Fibroblast of gingiva (primary cell): ENCODE measurements around the gene TTC32.
"Not testable (repeated sequence)": the region's sequence is repeated elsewhere in the genome, so short reads cannot be mapped to it uniquely, and the experiment has no call there.

Experiments used
- DNase-seq: peaks from one replicate; pipeline ENCODE4 v3.0.0-alpha.2; 2011; ENCODE audit warnings: low read depth

TTC32 gene

DNA sequence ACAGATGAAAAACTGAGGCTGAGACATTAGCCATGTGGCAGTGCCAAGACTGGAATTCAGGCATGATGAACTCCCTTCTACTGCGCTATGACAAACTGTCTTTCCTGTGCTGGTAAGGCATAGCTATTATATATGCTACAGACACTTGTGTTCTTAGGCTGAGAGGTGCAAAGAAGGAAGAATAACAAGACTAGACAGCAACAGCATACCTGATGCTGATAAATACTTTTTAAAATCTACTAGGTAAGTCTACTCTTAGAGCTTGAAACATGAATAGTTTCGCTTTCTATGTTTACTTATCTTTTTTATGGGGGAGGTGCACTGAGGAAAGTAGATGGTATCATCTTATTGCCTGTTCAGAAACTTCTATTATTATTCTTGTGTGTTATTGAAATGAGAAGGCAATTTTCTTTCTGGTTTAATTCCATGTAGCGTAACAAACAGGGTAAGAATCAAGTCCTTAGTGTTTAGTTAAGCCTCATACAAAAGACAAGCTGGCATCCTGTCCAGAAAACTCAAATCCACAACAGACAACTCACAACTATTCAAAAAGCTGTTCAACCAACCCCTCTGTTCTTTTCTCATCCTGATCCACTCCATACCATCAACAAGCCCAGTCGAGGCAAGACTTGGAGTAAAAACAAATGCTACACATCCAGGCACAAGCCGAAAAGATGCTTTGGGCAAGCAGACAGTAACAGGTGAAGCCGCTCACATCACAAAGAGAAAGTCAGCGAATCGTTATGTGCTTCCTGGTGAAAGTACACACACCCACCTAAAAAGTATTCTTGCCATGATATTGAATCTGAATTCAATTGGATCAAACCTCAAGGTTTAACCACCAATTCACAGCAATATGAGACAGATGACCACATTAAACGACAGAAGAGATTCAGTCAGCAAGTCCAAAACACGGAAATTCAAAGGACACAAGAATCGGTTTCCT, 1.5 kb downstream of the TTC32 start:
- DNase-seq = no peak

DNA sequence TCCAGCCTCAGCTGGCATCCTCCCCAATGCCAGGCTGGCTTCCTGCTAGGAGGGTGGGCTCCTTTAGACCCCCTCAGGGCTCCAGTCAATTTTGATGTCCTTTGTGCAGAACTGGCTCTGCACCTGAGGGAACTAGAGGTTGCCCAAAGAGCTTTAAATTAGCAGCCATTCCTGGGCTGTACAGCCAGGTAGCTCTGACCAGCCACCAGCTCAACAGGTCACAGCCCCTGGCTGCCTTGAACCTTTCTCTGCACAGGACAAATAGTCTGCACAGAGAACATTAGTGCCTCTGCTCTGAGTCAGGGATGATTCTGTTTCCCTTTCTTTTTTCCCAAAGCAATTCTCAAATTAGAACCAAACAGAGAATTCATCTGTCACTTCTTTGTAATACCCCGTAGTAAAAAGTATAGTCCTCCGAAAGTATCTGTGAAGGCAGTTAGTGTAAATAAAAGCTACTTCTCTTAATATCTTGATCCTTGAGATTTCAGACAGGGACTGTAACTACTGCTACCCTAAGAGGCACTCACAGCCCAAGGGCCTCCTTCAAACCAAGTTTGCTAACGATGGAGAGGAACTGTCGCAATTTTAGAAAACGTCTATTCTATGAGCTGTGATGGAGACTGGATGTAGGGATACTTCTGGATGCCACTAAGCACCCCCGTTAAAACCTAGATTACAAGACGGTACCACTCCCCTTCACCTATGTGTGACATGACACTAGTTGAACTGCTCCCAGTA, 3.0 kb downstream of the TTC32 start:
- no peak for DNase-seq

DNA sequence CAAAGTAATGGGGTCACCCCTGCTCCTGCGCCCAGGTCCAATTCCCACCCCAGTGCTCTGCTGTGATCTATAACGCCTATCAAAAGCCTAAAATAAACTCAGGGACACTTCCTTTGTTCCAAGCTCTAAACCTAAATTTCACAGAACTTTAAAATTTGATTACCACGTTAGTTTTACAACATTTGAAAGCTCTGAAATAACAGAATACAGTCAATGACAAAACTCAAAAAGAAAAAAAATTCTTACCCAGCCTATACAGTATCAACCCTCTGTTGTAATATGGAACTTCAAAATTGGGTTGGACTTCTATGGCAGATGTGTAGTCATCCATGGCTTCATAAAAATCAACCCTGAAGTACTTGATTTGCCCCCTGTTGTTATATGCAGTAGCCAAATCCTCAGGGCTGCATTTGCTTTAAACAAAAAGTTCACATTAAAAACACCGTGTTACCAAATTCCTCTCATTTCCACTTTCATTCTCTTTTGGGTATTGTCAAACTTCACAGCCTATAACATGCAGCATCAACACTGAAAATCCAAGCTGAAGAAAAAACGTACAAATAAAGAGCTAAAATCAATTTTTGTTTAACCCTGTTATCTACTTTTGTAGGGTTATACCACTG, 4.0 kb downstream of the TTC32 start:
- no peak for DNase-seq

DNA sequence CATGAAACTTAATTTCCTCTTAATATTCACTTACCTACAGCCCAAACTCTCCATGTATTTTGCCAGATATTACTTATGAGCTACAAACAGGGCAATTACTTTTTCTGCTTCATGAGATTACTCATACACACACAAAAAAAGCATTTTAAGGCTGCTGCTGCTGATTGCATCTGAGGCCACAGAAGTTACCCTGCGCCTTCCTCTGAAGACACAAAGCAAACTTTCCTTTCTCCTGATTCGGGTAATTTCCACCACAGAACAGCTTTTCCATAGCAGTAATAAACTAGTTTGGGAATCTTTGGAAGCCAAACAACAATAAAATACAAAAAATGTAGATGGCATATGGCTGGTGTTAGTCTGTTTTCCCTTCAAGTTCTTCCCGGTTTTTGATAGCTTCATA, 6.2 kb downstream of the TTC32 start:
- no peak for DNase-seq

DNA sequence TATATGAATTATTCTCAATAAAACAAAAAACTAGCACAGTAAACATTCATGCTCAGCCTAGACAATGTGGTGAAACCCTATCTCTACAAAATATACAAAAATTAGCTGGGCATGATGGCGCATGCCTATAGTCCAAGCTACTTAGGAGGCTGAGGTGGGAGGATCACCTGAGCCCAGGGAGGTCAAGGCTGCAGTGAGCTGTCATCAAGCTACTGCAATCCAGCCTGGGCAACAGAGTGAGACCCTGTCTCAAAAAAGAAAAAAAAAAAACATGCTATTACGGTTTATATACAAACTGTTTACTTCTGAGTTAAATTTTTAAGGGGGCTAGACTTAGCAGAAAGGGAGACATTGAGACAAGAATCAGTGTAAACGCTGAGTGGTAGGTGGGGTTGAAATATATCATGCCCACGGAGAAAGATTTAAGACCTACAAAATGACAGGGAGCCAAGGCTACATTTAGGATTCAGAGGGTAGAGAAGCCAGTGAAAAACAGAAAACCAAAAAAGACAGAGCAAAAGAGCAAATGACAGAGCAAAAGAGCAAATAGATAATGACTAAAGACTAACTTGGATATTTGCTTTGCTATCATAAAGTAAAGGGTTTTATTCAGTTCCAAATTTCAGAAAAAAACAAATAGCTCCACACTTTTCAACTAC, 7.5 kb downstream of the TTC32 start:
- no peak for DNase-seq

DNA sequence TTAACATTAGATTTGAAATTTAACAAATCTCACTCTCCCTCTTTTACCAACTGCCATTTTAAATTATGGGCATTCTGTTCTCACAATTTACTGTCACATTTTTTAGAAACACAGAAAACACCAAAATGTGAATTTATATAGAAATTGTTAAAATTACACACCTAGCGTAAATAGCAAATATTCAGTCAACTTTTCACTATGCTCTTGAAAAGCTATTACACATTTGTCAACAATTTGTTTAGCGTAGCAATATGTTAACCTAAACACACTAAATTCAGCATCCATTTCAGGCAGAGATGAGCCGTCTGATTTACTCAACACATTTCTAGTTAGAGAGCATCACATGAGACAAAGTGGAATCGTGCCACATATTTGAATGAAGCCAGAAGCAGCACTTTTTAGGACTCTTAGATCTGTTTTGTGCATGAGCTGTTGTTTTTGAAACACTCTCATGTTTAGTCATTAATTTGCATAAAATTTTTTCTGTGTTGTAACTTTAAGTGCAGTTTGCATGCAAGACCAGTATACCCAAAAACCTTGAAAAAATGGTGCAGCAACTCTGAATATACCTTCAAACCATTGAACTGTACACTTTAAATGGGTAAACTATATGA, 8.2 kb downstream of the TTC32 start:
- peak; percentile 87 for DNase-seq

DNA sequence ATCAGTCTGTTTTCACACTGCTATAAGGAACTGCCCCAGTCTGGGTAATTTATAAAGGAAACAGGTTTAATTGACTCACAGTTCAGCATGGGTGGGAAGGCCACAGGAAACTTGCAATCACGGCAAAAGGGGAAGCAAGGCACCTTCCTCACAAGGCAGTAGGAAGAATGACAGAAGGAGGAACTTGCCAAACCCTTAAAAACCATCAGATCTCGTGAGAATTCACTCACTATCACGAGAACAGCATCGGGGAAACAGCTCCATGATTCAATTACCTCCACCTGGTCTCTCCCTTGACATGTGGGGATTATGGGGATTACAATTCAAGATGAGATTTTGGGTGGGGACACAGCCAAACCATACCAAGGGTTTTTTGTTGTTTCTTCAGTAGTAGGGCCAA, 9.8 kb downstream of the TTC32 start:
- not testable (repeated sequence) for DNase-seq

DNA sequence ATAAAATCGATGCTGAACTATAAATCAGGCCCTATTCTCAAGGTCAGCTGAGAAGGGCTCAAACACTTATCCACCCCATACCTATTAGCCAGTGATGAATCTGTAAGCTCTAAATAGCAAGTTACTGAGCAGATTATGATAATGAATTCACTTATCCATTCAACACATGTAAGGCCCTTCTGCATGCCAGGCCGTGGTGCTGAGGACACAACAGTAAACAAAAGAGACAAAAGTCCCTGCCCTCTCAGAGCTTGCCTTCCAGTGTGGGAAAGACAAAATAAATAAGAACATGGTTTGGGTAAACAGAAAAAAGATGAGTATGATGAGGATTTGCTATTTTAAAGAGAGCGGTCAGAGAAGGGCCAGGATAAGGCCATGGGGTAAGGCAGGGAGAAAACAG, 11.7 kb downstream of the TTC32 start:
- DNase-seq = no peak

DNA sequence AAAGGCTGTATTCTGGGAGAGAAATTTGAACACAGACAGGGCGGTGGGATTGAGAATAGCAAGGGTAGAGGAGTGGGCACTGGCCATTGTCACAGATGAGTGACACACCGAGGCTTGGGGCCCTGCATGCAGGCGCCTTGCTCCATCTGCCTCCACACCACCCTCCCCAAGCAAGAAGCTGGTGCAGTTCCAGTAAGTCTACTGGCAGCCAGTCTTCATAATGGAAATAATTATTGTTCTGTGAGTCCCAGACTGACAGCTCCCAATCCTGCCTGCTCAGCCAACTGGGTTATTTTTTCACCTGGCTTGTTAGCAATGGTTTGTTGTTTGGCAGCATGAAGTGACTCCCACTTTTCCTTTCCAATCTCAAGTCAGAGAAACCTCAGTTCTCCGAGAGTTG, 13.0 kb downstream of the TTC32 start:
- no peak for DNase-seq

DNA sequence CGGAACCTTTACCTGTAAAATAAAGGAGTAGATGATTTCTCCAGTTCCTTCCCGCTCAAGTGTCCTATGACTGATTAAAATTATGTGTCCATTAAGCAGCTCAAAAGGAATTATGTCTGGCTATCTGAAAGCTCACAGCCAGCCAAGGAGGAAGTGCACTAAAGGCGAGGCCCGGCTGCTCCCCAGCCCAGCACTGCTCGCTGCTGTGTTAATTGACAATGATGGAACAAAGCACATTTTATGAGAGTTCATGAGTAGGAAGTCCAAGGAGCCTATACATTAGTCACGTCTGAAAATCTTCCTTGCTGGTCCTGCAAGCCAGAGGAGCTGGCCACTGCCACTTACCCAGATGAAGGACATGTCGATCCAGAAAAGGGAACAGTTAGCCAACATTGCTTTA, 14.3 kb downstream of the TTC32 start:
- DNase-seq = no peak

DNA sequence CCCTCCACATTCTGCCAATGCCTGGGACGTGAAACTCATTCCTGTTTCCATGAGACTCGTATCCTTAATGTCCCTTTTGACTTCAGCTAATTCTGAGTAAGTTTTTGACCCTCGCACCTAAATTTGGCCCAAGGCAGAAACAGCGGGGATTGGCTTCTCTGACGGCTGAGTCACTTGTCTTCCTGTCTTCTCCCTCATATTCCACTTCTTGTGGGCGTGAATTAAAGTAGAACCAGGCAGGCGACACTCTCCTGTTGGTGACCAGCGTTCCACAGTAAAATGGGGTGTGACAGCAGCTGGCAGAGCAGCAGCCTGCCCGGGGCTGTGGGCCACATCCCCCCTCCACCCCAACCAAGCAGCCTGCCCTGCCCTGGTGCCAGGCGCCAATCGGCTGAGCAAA, 15.5 kb downstream of the TTC32 start:
- DNase-seq = no peak

DNA sequence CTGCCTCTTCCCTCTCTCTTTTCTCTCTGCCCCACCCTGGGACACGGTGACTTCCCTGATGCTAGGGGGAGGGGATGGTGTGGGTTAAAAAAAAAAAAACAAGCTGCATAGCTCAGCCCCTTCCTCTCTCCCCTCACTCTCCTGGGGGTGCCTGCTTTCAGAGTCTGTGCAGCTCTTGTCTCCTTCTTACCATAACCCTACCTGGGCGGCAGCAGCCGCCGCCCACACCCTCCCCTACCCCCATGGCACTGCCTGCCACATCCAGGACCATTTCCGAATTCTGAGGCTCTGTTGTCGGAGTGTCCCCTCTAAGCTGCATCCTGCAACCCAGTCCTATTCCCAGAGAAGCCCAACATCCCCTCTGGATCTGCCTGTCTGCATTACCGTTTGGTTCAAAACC, 16.0 kb downstream of the TTC32 start:
- no peak for DNase-seq

DNA sequence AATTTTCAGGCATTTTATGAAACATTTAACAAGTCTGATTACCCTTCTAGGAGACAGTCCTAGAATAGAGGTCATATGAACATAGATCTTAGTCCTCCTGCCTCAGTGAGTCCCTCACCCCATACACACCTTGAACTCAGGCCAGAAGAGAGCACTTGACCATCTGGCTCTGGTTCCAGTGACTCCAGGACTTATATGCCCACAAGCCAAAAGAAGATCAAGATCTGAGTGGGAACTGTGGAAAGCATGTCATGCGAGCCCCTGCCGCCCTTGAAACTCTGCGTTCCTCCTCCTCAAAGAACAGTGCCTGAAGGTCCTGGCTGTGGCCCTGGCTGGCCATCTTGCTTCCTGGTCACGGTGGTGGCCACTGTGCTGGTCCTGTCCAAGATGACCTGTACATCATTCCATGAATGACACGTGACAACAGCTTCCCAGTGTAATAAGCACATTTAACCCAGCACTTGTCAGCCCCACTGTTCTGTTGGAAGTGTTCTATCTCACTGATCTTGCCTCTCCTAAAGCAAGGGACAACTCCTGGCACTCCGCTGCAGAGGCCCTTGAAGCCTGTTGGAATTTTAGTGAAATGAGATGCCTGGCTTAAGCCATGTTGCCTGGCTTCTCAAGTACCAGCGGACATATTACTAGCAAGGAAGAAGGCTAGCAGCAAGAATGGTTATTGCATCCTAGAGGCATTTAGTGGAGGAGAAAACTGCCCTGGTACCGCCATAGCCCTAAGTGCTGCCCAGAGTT, 17.6 kb downstream of the TTC32 start:
- no peak for DNase-seq

DNA sequence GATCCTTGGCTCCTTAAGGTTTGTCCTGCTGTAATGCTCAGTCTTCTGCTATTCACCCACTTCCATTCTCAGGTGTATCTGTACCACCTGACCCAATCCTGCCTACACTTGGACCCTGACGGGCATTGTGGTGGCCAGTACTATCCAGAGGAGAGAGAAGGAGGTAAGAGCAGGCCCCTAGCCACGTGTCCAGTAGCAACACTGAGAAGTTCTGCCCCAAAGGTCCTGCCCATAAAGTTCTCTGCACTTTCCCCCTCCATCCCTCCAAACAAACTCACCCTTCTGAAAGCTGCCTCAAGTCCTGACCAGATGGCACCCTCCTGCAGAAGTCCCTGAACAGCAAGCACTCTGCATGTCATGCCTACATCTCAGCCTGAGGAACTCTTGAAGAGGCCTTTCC, 18.3 kb downstream of the TTC32 start:
- DNase-seq = no peak

DNA sequence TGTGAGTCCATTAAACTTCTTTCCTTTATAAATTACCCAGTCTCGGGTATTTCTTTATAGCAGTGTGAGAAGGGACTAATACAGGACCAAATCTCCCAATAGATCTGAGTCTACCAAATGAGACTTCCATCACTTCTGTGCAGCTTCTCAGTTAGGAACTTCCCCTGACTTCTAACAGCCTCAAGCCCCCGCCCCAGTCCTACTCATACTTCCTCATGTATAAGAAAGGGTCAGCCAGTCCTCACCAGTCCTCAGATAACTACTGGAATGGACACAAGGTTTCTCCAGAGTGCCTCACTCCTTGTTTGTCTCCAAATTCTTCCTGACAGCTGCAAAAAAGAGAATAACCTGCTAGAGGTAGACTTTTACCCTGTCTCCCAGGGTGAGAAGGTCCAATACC, 19.5 kb downstream of the TTC32 start:
- DNase-seq = no peak

DNA sequence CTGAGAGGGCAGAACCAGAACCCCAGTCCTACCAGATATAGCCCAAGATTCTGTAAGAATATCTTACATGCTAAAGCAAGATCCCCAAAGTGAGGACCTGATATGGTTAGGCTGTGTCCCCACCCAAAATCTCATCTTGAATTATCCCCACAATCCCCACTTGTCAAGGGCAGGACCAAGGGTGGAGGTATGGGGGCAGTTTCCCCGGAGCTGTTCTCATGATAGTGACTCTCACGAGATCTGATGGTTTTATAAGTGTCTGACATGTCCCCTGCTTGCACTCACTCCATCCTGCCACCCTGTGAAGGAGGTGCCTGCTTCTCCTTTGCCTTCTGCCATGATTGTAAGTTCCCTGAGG, 19.9 kb downstream of the TTC32 start:
- DNase-seq = no peak

DNA sequence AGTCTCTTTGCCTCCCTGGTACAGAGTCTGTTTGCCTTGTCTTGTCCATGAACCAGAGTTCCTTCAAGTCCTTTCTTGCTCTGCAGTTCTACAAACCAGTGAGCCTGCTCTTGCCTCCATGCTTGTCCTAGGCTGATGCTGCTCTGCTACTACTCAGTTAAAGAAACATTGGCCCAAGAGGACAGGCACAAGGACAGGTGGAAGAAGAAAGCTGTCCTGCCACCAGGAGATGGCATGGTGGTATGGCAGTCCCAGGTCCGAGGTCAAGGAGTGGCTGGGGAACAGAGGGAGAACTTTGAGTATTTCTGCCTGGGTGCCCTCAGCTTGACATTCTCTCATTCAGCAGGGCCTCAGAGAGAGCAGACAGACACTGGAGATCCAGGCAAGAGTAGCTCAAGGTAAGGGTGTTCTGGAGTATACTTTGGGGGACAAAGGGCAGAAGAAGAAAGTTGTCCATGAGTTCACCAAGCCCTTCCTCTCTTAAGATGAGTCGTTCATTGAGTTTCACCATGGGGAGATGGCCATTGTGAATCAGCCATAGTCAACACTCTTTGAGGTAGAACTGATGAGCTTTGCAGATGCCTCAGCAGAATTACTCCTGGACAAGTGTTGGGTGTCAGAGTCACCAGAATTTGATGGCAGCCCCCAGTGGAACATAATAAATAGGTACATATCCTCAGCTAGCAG, 20.4 kb downstream of the TTC32 start:
- no peak for DNase-seq

DNA sequence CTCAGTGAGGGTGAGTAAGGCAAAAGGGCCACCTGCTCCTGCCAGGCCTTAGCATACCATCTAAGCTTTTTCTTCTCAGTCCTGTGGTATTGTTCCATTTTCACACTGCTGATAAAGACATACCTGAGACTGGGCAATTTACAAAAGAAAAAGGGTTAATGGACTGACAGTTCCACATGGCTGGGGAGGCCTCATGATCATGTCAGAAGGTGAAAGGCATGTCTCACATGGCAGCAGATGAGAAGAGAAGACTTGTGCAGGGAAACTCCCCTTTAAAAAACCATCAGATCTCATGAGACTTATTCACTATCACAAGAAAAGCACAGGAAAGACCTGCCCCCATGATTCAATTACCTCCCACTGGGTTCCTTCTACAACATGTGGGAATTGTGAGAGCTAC, 21.6 kb downstream of the TTC32 start:
- not testable (repeated sequence) for DNase-seq

DNA sequence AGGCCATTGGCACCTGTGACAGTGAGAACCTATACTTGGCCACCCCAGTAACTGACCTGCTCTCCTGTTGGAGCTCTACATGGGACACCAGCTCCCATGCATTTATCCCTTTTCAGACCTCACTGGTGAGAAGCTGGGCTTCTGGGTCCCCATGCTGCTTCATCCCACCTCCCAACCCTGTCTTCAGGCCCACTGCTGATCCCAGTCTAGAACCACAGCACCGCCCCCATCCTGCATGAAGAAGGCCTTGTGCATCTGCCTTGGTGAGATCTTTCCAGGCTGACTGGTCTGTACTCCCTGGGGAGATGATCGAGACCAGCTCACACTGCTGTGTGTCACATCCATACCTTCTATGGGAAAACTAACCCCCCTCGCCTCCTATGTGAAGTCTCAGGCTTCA, 22.7 kb downstream of the TTC32 start:
- DNase-seq = no peak

DNA sequence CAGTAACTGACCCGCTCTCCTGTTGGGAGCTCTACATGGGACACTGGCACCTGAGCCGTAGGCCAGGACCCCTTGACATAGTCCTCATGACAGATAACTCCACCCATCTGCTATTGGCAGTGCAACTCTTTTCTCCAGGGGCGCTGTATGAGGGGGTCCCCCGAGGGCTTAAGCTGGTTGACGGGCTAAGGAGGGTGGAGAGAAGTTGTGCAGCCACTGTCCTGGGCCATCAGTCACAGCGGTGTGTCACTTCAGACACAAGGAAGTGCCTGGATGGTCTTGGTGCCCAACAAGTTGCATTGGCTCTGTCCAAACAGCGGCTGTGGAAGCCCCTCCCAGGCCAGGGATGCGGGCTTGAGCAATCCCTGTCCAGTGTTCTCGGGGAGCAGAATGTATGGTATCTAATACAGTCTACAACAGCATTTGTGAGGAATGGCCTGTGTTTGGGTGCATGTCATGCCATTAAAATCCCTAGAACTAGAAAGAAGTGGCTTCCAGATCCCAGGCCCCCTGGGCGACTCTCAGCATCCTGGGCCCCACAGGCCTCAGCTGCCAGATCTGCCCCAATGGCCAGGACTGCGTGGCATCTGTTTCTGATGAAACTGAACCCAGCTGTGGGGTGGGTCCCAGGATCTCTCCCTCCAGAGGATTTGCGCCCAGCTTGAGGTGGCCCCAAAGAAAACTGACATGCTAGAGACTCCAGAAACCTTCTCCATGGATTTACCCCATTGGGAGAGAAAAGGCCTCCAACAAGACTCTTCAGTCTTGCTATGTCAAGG, 23.3 kb downstream of the TTC32 start:
- no peak for DNase-seq
